ENCODE data around the gene BRMS1.

- TF ChIP-seq EZH2phosphoT487 (IDR thresholded peaks at IDR 0.05; ENCODE audit: low read depth, severe bottlenecking, unreplicated experiment), result no peak
- TF ChIP-seq, protein P1, sequence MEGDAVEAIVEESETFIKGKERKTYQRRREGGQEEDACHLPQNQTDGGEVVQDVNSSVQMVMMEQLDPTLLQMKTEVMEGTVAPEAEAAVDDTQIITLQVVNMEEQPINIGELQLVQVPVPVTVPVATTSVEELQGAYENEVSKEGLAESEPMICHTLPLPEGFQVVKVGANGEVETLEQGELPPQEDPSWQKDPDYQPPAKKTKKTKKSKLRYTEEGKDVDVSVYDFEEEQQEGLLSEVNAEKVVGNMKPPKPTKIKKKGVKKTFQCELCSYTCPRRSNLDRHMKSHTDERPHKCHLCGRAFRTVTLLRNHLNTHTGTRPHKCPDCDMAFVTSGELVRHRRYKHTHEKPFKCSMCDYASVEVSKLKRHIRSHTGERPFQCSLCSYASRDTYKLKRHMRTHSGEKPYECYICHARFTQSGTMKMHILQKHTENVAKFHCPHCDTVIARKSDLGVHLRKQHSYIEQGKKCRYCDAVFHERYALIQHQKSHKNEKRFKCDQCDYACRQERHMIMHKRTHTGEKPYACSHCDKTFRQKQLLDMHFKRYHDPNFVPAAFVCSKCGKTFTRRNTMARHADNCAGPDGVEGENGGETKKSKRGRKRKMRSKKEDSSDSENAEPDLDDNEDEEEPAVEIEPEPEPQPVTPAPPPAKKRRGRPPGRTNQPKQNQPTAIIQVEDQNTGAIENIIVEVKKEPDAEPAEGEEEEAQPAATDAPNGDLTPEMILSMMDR (IDR thresholded peaks at IDR 0.05; ENCODE audit: poor library complexity), result no peak
Observed at GRCh38 chr11:66329165-66329673, 15.7 kb downstream of the BRMS1 start.
